Body of pancreas (tissue), 4 donors: ENCODE data around the gene POLR3G.

ENCODE experiments used
- POLR2A ChIP-seq, 3 donors: fragments of 450-650 bp; IDR thresholded peaks; one replicate each; pipeline ENCODE4 v1.6.1; 2016; ENCODE audit warnings: antibody characterized with exemption in 3 of 3, mild to moderate bottlenecking in 2 of 3
- TF ChIP-seq, protein P1 (sequence below), 7 experiments: fragments of 450-650 bp in 4 of 7; fragments of 200-600 bp in 3 of 7; sonication (generic) in 3 of 7; IDR thresholded peaks; one replicate each; pipeline ENCODE4 v1.5.1; 2016 to 2019; ENCODE audit warnings: antibody characterized with exemption in 7 of 7

DNA sequence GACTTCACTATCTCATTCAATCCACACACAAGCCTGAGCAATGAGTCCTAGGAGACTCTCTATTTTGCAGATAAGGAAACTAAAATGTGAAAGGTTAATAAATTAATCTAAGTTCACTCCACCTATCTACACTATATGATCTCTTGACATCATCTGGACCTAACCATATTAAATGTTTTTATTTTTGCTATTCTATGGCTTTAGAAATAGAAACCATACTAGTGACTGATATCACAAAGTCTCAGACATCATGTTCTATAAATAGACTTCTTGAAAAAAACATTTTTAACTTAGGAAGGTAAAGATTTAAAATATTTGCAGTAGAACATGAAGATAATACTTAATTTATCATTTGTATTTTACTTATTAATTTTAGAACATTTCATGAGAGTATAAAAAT is 74.6 kb downstream of the POLR3G start:
- TF ChIP-seq, protein P1, sequence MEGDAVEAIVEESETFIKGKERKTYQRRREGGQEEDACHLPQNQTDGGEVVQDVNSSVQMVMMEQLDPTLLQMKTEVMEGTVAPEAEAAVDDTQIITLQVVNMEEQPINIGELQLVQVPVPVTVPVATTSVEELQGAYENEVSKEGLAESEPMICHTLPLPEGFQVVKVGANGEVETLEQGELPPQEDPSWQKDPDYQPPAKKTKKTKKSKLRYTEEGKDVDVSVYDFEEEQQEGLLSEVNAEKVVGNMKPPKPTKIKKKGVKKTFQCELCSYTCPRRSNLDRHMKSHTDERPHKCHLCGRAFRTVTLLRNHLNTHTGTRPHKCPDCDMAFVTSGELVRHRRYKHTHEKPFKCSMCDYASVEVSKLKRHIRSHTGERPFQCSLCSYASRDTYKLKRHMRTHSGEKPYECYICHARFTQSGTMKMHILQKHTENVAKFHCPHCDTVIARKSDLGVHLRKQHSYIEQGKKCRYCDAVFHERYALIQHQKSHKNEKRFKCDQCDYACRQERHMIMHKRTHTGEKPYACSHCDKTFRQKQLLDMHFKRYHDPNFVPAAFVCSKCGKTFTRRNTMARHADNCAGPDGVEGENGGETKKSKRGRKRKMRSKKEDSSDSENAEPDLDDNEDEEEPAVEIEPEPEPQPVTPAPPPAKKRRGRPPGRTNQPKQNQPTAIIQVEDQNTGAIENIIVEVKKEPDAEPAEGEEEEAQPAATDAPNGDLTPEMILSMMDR (IDR thresholded peaks at IDR 0.05) = no peak
- no peak for TF ChIP-seq POLR2A (IDR thresholded peaks at IDR 0.05)
